Type B pancreatic cell (in vitro differentiated cells): ENCODE results near the gene AGAP2. TPM values are rescaled to one million over a fixed set of nuclear protein-coding genes. Genes with fewer than 3 reads are reported as not detected.

ENCODE experiments used
- DNase-seq: peaks from one replicate; pipeline ENCODE4 v3.0.0; 2021; ENCODE audit warnings: mixed read lengths; ENCODE audit not compliant: unreplicated experiment; ENCODE audit errors: extremely low spot score
- H3K27ac Mint-ChIP-seq: 2 replicates; pipeline ENCODE4 v1.8.0; 2021; ENCODE audit warnings: mild to moderate bottlenecking, mixed read lengths
- H3K27me3 Mint-ChIP-seq: 2 replicates; pipeline ENCODE4 v1.8.0; 2021; ENCODE audit warnings: mixed read lengths
- H3K36me3 Mint-ChIP-seq: 2 replicates; pipeline ENCODE4 v1.8.0; 2021; ENCODE audit warnings: mixed read lengths
- H3K4me1 Mint-ChIP-seq: one replicate; pipeline ENCODE4 v1.8.0; 2021; ENCODE audit warnings: mixed read lengths; ENCODE audit not compliant: unreplicated experiment
- H3K4me3 Mint-ChIP-seq: 2 replicates; pipeline ENCODE4 v1.8.0; 2021; ENCODE audit warnings: mild to moderate bottlenecking, mixed read lengths
- H3K9me3 Mint-ChIP-seq: 2 replicates; pipeline ENCODE4 v1.8.0; 2021; ENCODE audit warnings: mixed read lengths
- CTCF ChIP-seq: fragments of 200-600 bp; sonication (generic); conservative IDR thresholded peaks from 2 replicates; pipeline ENCODE4 v1.5.0; 2021; ENCODE audit warnings: antibody characterized with exemption, mild to moderate bottlenecking
- total RNA-seq: library from RNA; stranded (reverse); gene quantifications from 2 replicates; pipeline ENCODE4 v1.2.1, GENCODE V29; 2021; ENCODE audit warnings: low replicate concordance

Gene AGAP2
- total RNA-seq, 1 donor from 2014 or later, result 4.1 TPM

- no peak for DNase-seq
- no peaks in the 10 kb centered on the region for H3K9me3 Mint-ChIP-seq
- H3K36me3 Mint-ChIP-seq, result peaks cover 4% of the 10 kb centered on the region
- H3K27me3 Mint-ChIP-seq, result peaks cover 91% of the 10 kb centered on the region
- no peak overlapping the region for H3K27ac Mint-ChIP-seq
- no peak for TF ChIP-seq CTCF
- H3K4me1 Mint-ChIP-seq, result peaks cover 9% of the 10 kb centered on the region
- H3K4me3 Mint-ChIP-seq, result no peak overlapping the region
Measured at GRCh38 chr12:57732726-57733593, 5.6 kb downstream of the AGAP2 start.

GRCh38 chr12:57732270-57732669 lies 6.3 kb downstream of the AGAP2 start:
- DNase-seq, result no peak
- TF ChIP-seq CTCF, result no peak
- H3K9me3 Mint-ChIP-seq, result no peaks in the 10 kb centered on the region
- H3K36me3 Mint-ChIP-seq, result peaks cover 4% of the 10 kb centered on the region
- peaks cover 98% of the 10 kb centered on the region for H3K27me3 Mint-ChIP-seq
- no peak overlapping the region for H3K27ac Mint-ChIP-seq
- peaks cover 9% of the 10 kb centered on the region for H3K4me1 Mint-ChIP-seq
- no peak overlapping the region for H3K4me3 Mint-ChIP-seq

- DNase-seq, result no peak
- Mint-ChIP-seq H3K4me1 (peaks cover 4% of the 10 kb centered on the region), H3K4me3 (no peak overlapping the region), H3K9me3 (no peaks in the 10 kb centered on the region), H3K27me3 (peaks cover 98% of the 10 kb centered on the region), H3K36me3 (peaks cover 3% of the 10 kb centered on the region), H3K27ac (no peak overlapping the region)
- TF ChIP-seq CTCF, result no peak
Measured at GRCh38 chr12:57731411-57732080, 7.0 kb downstream of the AGAP2 start.

- no peaks in the 10 kb centered on the region for H3K9me3 Mint-ChIP-seq
- H3K27me3 Mint-ChIP-seq, result peaks cover 95% of the 10 kb centered on the region
- H3K27ac Mint-ChIP-seq, result no peak overlapping the region
- no peak overlapping the region for H3K4me3 Mint-ChIP-seq
- no peak for DNase-seq
- H3K4me1 Mint-ChIP-seq, result no peaks in the 10 kb centered on the region
- H3K36me3 Mint-ChIP-seq, result no peaks in the 10 kb centered on the region
- no peak for TF ChIP-seq CTCF
Measured at GRCh38 chr12:57730336-57731067, 8.0 kb downstream of the AGAP2 start.

- Mint-ChIP-seq H3K4me3 (peak overlapping the region; percentile 61), H3K4me1 (no peaks in the 10 kb centered on the region), H3K27me3 (peaks cover 94% of the 10 kb centered on the region), H3K27ac (no peak overlapping the region), H3K36me3 (no peaks in the 10 kb centered on the region), H3K9me3 (no peaks in the 10 kb centered on the region)
- DNase-seq, result no peak
- no peak for TF ChIP-seq CTCF
Measured at GRCh38 chr12:57729321-57729844, 9.2 kb downstream of the AGAP2 start.
